Measurements from ENCODE around the gene CENPS. TPM values are rescaled to one million over a fixed set of nuclear protein-coding genes. Genes with fewer than 3 reads are reported as not detected.

The CENPS gene
- total and polyA plus RNA-seq, 9 of the 15 experiments (the other 6 are each of a cell fraction or from before 2014, with no cell fraction given) = 10.2 to 36.0 (median 26.0) TPM

DNA sequence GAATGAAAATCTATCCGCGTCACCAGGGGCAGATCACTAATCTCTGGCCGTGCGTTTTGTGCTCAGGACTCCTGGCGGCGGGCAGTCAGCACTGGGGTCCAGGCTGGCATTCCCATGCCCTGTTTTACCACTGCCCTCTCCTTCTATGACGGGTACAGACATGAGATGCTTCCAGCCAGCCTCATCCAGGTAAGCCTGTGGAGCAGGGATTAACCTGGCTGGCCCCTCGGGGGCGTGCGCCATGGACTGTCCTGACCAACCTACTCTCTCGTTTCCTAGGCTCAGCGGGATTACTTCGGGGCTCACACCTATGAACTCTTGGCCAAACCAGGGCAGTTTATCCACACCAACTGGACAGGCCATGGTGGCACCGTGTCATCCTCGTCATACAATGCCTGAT, 10.9 kb upstream of the CENPS start:
- Histone ChIP-seq H4K20me1 (replicated peaks; ENCODE audit: control insufficient read depth, insufficient read depth, low read length) (no peaks in the 10 kb centered on the region; the same call in 1 of the 2 replicates), H3K9me3 (replicated peaks; ENCODE audit: control insufficient read depth, insufficient read depth, low read depth, low read length) (no peaks in the 10 kb centered on the region), H3K36me3 (ENCODE audit: control insufficient read depth, insufficient read depth, low read length) (peaks cover 71% of the 10 kb centered on the region), H2AFZ (ENCODE audit: low read depth, low read length) (no peak overlapping the region), H3K79me2 (ENCODE audit: control insufficient read depth, insufficient read depth, low read length) (peaks cover 9% of the 10 kb centered on the region; the same call in 2 of the 3 replicates), H3K4me1 (replicated peaks in 1 of 2; ENCODE audit: control insufficient read depth in 2 of 2, insufficient read depth in 2 of 2, low read length in 2 of 2) (peaks cover 9 to 14% of the 10 kb centered on the region in 2 experiments; a peak in 4 of 5 replicates), H3K4me3 (no peak overlapping the region), H3K27me3 (ENCODE audit: control insufficient read depth in 2 of 2, insufficient read depth in 2 of 2, low read length in 2 of 2) (no peaks in the 10 kb centered on the region), H3K27ac (ENCODE audit: extremely low read depth, low read depth, low read length) (no peak overlapping the region), H3K9ac (ENCODE audit: insufficient read depth in 1 of 2, low read depth in 2 of 2, low read length in 2 of 2) (0 out of 4 replicates have a peak overlapping the region, but pooled peaks of 1 of the 2 experiments have one; percentile 35), H3K9me1 (ENCODE audit: control insufficient read depth, insufficient read depth, low read length) (no peaks in the 10 kb centered on the region), H3K4me2 (ENCODE audit: insufficient read depth, low read length) (no peak overlapping the region)
- in situ Hi-C loops (cut with MboI) = no loop called here
- CTCF ChIA-PET (ENCODE audit: low intra/inter-chr PET ratio) = no interaction called here
- ATAC-seq (no peak), DNase-seq (ENCODE audit: extremely low read depth in 1 of 4, low spot score in 3 of 4) (no peak), FAIRE-seq (no peak)
- TF ChIP-seq ZNF764 (CRISPR knock-in tag; IDR thresholded peaks at IDR 0.05; ENCODE audit: low read depth) (no peak), NELFE (IDR thresholded peaks at IDR 0.05; ENCODE audit: insufficient read depth, insufficient read length) (no peak), HDAC6 (IDR thresholded peaks at IDR 0.05; ENCODE audit: low read depth, low read length) (no peak), ETV5 (CRISPR knock-in tag; IDR thresholded peaks at IDR 0.05; ENCODE audit: low read depth) (no peak), POLR2G (IDR thresholded peaks at IDR 0.05; ENCODE audit: low read depth, low read length) (0 out of 2 replicates have a peak, but pooled peaks have one; percentile 39), RBM39 (optimal IDR thresholded peaks at IDR 0.05; ENCODE audit: low read depth, low read length) (no peak), ASH1L (IDR thresholded peaks at IDR 0.05; ENCODE audit: borderline replicate concordance, low read depth, partially characterized antibody) (no peak), MAFG (tag; conservative IDR thresholded peaks at IDR 0.05) (no peak), ZNF57 (CRISPR knock-in tag; IDR thresholded peaks at IDR 0.05) (no peak), SNRNP70 (optimal IDR thresholded peaks at IDR 0.05; ENCODE audit: low read depth, low read length) (no peak), PPARD (CRISPR knock-in tag; IDR thresholded peaks at IDR 0.05) (no peak), MEF2A (IDR thresholded peaks at IDR 0.05; ENCODE audit: control insufficient read depth, low read depth, low read length) (no peak), RBFOX2 (IDR thresholded peaks at IDR 0.05; ENCODE audit: low read depth, low read length) (peak; percentile 41; the same call in 1 of the 2 replicates)
- TF ChIP-seq, protein P1, sequence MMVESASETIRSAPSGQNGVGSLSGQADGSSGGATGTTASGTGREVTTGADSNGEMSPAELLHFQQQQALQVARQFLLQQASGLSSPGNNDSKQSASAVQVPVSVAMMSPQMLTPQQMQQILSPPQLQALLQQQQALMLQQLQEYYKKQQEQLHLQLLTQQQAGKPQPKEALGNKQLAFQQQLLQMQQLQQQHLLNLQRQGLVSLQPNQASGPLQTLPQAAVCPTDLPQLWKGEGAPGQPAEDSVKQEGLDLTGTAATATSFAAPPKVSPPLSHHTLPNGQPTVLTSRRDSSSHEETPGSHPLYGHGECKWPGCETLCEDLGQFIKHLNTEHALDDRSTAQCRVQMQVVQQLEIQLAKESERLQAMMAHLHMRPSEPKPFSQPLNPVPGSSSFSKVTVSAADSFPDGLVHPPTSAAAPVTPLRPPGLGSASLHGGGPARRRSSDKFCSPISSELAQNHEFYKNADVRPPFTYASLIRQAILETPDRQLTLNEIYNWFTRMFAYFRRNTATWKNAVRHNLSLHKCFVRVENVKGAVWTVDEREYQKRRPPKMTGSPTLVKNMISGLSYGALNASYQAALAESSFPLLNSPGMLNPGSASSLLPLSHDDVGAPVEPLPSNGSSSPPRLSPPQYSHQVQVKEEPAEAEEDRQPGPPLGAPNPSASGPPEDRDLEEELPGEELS (CRISPR knock-in tag; IDR thresholded peaks at IDR 0.05; ENCODE audit: borderline replicate concordance) = no peak
- intact Hi-C loops (cut with micrococcal nuclease) = no loop called here
- WGBS (ENCODE audit: insufficient coverage, low coverage, missing lambda C conversion rate) = 94% methylated on average over 15 of the region's 15 CpGs
- BruUV-seq (replicated peaks) = no TSS peak
- POLR2A ChIA-PET = no interaction called here

Measured in K562 (cell line).